WTC11 (cell line): Measurements from ENCODE around the gene TEX14. TPM values are rescaled to one million over a fixed set of nuclear protein-coding genes. Genes with fewer than 3 reads are reported as not detected.

Source experiments
- ATAC-seq: fragments of 200-7000 bp; cut with Tn5 transposase; 2 replicates; pipeline ENCODE4 v1.10.0; 2021; ENCODE audit warnings: mild to moderate bottlenecking, moderate library complexity
- CTCF ChIA-PET: fragments of 300-600 bp; sonication (Branson Sonifier 250); formaldehyde crosslinking; loops from one replicate; lab custom pipeline; 2021; ENCODE audit warnings: antibody characterized with exemption; lab: Charles Lee
- POLR2A ChIA-PET: fragments of 350-600 bp; sonication (Branson Sonifier 250); formaldehyde crosslinking; loops from one replicate; lab custom pipeline; 2021; ENCODE audit warnings: antibody characterized with exemption; lab: Charles Lee
- DNase-seq: peaks from one replicate; pipeline ENCODE4 v3.0.0; 2021; ENCODE audit warnings: low spot score
- H3K27ac Mint-ChIP-seq: 2 replicates; pipeline ENCODE4 v1.8.0; 2021; ENCODE audit warnings: mixed read lengths
- H3K27me3 Mint-ChIP-seq: 2 replicates; pipeline ENCODE4 v1.8.0; 2021; ENCODE audit warnings: low read depth, mild to moderate bottlenecking, moderate library complexity, mixed read lengths
- H3K36me3 Mint-ChIP-seq: 2 replicates; pipeline ENCODE4 v1.8.0; 2021; ENCODE audit warnings: mixed read lengths
- H3K4me1 Mint-ChIP-seq: 2 replicates; pipeline ENCODE4 v1.8.0; 2022; ENCODE audit warnings: mixed read lengths
- H3K4me3 Mint-ChIP-seq: 2 replicates; pipeline ENCODE4 v1.8.0; 2021; ENCODE audit warnings: mild to moderate bottlenecking, moderate library complexity, mixed read lengths
- H3K9me3 Mint-ChIP-seq: 2 replicates; pipeline ENCODE4 v1.8.0; 2021; ENCODE audit warnings: mixed read lengths
- E2F5 ChIP-seq: sonication (generic); formaldehyde crosslinking; IDR thresholded peaks from 2 replicates; pipeline ENCODE4 v1.8.1; 2022; ENCODE audit warnings: mild to moderate bottlenecking, moderate library complexity, missing genetic modification reagents
- ELF4 ChIP-seq: sonication (generic); formaldehyde crosslinking; IDR thresholded peaks from 2 replicates; pipeline ENCODE4 v1.8.1; 2022; ENCODE audit warnings: low read depth, mild to moderate bottlenecking, moderate library complexity, missing genetic modification reagents
- FOXP1 ChIP-seq: sonication (generic); formaldehyde crosslinking; IDR thresholded peaks from 2 replicates; pipeline ENCODE4 v1.8.0; 2022; ENCODE audit warnings: missing genetic modification reagents, mild to moderate bottlenecking, moderate library complexity, borderline replicate concordance
- GRHL2 ChIP-seq: fragments of 250-450 bp; sonication (Bioruptor Pico); IDR thresholded peaks from 2 replicates; pipeline ENCODE4 v1.8.0; 2022; ENCODE audit warnings: mild to moderate bottlenecking, moderate library complexity; ENCODE audit not compliant: insufficient replicate concordance, severe bottlenecking
- JUN ChIP-seq: sonication (generic); formaldehyde crosslinking; IDR thresholded peaks from 2 replicates; pipeline ENCODE4 v1.8.0; 2023; ENCODE audit warnings: mild to moderate bottlenecking, missing genetic modification reagents
- NFATC4 ChIP-seq: fragments of 250-450 bp; sonication (Bioruptor Pico); IDR thresholded peaks from 2 replicates; pipeline ENCODE4 v1.9.0; 2021; ENCODE audit warnings: mild to moderate bottlenecking
- OVOL2 ChIP-seq: fragments of 250-450 bp; sonication (Bioruptor Pico); IDR thresholded peaks from 2 replicates; pipeline ENCODE4 v1.9.0; 2021; ENCODE audit warnings: mild to moderate bottlenecking, borderline replicate concordance
- TEAD4 ChIP-seq: sonication (generic); formaldehyde crosslinking; IDR thresholded peaks from 2 replicates; pipeline ENCODE4 v1.8.0; 2022; ENCODE audit warnings: mild to moderate bottlenecking, missing genetic modification reagents
- ZNF219 ChIP-seq: sonication (generic); formaldehyde crosslinking; IDR thresholded peaks from 2 replicates; pipeline ENCODE4 v1.8.0; 2023; ENCODE audit warnings: missing genetic modification reagents, mild to moderate bottlenecking, borderline replicate concordance
- ZNF512 ChIP-seq: sonication (generic); formaldehyde crosslinking; IDR thresholded peaks from 2 replicates; pipeline ENCODE4 v1.8.1; 2022; ENCODE audit warnings: missing genetic modification reagents, borderline replicate concordance
- ZNF532 ChIP-seq: fragments of 250-450 bp; sonication (Bioruptor Pico); IDR thresholded peaks from 2 replicates; pipeline ENCODE4 v1.9.0; 2021; ENCODE audit warnings: mild to moderate bottlenecking, borderline replicate concordance
- total RNA-seq: library from RNA; stranded (reverse); gene quantifications from 3 replicates; pipeline ENCODE4 v1.2.3, GENCODE V29; 2021
- TF ChIP-seq, protein P1 (sequence below): sonication (generic); formaldehyde crosslinking; IDR thresholded peaks from 2 replicates; pipeline ENCODE4 v1.8.0; 2022; ENCODE audit warnings: mild to moderate bottlenecking, missing genetic modification reagents
- TF ChIP-seq, protein P2 (sequence below): sonication (generic); formaldehyde crosslinking; IDR thresholded peaks from 2 replicates; pipeline ENCODE4 v1.8.1; 2022; ENCODE audit warnings: low read depth, mild to moderate bottlenecking, moderate library complexity, missing genetic modification reagents, borderline replicate concordance
- TF ChIP-seq, protein P3 (sequence below): sonication (generic); formaldehyde crosslinking; IDR thresholded peaks from 2 replicates; pipeline ENCODE4 v1.8.0; 2023; ENCODE audit warnings: mild to moderate bottlenecking, missing genetic modification reagents

Gene TEX14
- total RNA-seq, 1 experiment from 2014 or later: 1.4 TPM

DNA sequence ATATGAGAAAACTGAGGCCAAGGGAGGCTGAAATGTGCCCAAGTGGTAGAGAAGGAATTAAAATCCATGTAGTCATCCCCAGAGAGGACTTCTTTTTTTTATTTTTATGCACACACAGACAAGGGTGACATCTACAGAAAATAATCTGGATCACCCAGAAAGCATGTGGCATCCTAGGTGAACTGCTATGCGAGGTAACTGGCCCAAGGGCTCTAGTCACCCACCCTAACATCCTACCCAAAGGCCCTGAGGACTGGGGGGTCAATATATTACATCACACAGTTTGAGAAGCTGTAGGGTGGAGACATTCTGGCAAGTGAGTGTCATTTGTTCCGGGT is 23.3 kb downstream of the TEX14 start:
- Mint-ChIP-seq H3K27ac (no peak overlapping the region), H3K36me3 (no peaks in the 10 kb centered on the region), H3K9me3 (no peaks in the 10 kb centered on the region), H3K4me3 (no peak overlapping the region), H3K27me3 (no peaks in the 10 kb centered on the region; the same call in 1 of the 2 replicates), H3K4me1 (peaks cover 14% of the 10 kb centered on the region)
- no peak for DNase-seq
- CTCF ChIA-PET: no interaction called here
- TF ChIP-seq NFATC4 (CRISPR knock-in tag) (no peak), TEAD4 (no peak), FOXP1 (no peak), GRHL2 (no peak), ZNF219 (CRISPR knock-in tag) (no peak), ZNF512 (CRISPR knock-in tag) (no peak), ZNF532 (CRISPR knock-in tag) (no peak), ELF4 (CRISPR knock-in tag) (no peak), E2F5 (CRISPR knock-in tag) (no peak), JUN (CRISPR knock-in tag) (no peak), OVOL2 (CRISPR knock-in tag) (no peak)
- TF ChIP-seq, protein P1, sequence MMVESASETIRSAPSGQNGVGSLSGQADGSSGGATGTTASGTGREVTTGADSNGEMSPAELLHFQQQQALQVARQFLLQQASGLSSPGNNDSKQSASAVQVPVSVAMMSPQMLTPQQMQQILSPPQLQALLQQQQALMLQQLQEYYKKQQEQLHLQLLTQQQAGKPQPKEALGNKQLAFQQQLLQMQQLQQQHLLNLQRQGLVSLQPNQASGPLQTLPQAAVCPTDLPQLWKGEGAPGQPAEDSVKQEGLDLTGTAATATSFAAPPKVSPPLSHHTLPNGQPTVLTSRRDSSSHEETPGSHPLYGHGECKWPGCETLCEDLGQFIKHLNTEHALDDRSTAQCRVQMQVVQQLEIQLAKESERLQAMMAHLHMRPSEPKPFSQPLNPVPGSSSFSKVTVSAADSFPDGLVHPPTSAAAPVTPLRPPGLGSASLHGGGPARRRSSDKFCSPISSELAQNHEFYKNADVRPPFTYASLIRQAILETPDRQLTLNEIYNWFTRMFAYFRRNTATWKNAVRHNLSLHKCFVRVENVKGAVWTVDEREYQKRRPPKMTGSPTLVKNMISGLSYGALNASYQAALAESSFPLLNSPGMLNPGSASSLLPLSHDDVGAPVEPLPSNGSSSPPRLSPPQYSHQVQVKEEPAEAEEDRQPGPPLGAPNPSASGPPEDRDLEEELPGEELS (CRISPR knock-in tag): no peak
- TF ChIP-seq, protein P2, sequence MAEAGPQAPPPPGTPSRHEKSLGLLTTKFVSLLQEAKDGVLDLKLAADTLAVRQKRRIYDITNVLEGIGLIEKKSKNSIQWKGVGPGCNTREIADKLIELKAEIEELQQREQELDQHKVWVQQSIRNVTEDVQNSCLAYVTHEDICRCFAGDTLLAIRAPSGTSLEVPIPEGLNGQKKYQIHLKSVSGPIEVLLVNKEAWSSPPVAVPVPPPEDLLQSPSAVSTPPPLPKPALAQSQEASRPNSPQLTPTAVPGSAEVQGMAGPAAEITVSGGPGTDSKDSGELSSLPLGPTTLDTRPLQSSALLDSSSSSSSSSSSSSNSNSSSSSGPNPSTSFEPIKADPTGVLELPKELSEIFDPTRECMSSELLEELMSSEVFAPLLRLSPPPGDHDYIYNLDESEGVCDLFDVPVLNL (CRISPR knock-in tag): no peak
- TF ChIP-seq, protein P3, sequence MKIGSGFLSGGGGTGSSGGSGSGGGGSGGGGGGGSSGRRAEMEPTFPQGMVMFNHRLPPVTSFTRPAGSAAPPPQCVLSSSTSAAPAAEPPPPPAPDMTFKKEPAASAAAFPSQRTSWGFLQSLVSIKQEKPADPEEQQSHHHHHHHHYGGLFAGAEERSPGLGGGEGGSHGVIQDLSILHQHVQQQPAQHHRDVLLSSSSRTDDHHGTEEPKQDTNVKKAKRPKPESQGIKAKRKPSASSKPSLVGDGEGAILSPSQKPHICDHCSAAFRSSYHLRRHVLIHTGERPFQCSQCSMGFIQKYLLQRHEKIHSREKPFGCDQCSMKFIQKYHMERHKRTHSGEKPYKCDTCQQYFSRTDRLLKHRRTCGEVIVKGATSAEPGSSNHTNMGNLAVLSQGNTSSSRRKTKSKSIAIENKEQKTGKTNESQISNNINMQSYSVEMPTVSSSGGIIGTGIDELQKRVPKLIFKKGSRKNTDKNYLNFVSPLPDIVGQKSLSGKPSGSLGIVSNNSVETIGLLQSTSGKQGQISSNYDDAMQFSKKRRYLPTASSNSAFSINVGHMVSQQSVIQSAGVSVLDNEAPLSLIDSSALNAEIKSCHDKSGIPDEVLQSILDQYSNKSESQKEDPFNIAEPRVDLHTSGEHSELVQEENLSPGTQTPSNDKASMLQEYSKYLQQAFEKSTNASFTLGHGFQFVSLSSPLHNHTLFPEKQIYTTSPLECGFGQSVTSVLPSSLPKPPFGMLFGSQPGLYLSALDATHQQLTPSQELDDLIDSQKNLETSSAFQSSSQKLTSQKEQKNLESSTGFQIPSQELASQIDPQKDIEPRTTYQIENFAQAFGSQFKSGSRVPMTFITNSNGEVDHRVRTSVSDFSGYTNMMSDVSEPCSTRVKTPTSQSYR (CRISPR knock-in tag): no peak
- no peak for ATAC-seq
- POLR2A ChIA-PET: no interaction called here
